ENCODE data around the gene COX7B. TPM values are rescaled to one million over a fixed set of nuclear protein-coding genes. Genes with fewer than 3 reads are reported as not detected.

Gene COX7B
- total and polyA plus RNA-seq, 2 donors (not counting 3 experiments of a cell fraction or from before 2014, with no cell fraction given) = 229 to 743 TPM

GRCh38 chrX:77924320-77924859 lies 25.1 kb downstream of the COX7B start:
- no peak overlapping the region for H3K4me2 ChIP-seq (ENCODE audit: insufficient read depth, low read length)
- CTCF ChIA-PET = no interaction called here
- intact Hi-C loops (cut with micrococcal nuclease) = no loop called here
- BruUV-seq (replicated peaks) = no TSS peak
- no peaks in the 10 kb centered on the region for H4K20me1 ChIP-seq (replicated peaks; ENCODE audit: control insufficient read depth, extremely low read depth, insufficient read depth, low read length)
- H3K36me3 ChIP-seq (ENCODE audit: control insufficient read depth in 2 of 2, extremely low read depth in 1 of 2, insufficient read depth in 2 of 2, low read length in 2 of 2) = no peaks in the 10 kb centered on the region
- H3K79me2 ChIP-seq (ENCODE audit: control insufficient read depth, insufficient read depth, low read length) = no peaks in the 10 kb centered on the region
- no peaks in the 10 kb centered on the region for H3K27me3 ChIP-seq (ENCODE audit: control insufficient read depth in 2 of 2, insufficient read depth in 2 of 2, low read length in 2 of 2)
- FAIRE-seq (no peak), DNase-seq (ENCODE audit: low read depth, low spot score) (no peak)
- H3K9me1 ChIP-seq (replicated peaks; ENCODE audit: control insufficient read depth, extremely low read depth, insufficient read depth, low read length) = no peaks in the 10 kb centered on the region
- POLR2A ChIA-PET = no interaction called here
- TF ChIP-seq GATA2 (IDR thresholded peaks at IDR 0.05; ENCODE audit: insufficient read depth, insufficient read length, low read depth, low read length) (no peak), EZH2 (IDR thresholded peaks at IDR 0.05; ENCODE audit: borderline replicate concordance, low read depth, low read length, severe bottlenecking) (no peak), MYC (IDR thresholded peaks at IDR 0.05; ENCODE audit: low read depth, low read length) (no peak), POLR2AphosphoS5 (IDR thresholded peaks at IDR 0.05; ENCODE audit: insufficient read depth, low read depth, low read length) (no peak), JUN (IDR thresholded peaks at IDR 0.05; ENCODE audit: borderline replicate concordance, insufficient read depth, insufficient read length, low read depth) (no peak), CTCF (IDR thresholded peaks at IDR 0.05; ENCODE audit: extremely low read depth in 1 of 2, insufficient read depth in 1 of 2, low read depth in 1 of 2, low read length in 2 of 2) (no peak), FOS (IDR thresholded peaks at IDR 0.05; ENCODE audit: borderline replicate concordance, insufficient read depth, low read length) (no peak), MAX (IDR thresholded peaks at IDR 0.05; ENCODE audit: insufficient read depth, insufficient read length) (no peak), POLR2A (IDR thresholded peaks at IDR 0.05; ENCODE audit: low read depth, low read length) (no peak)
- H3K4me1 ChIP-seq (ENCODE audit: control insufficient read depth, extremely low read depth, insufficient read depth, low read length) = no peaks in the 10 kb centered on the region
- H3K9me3 ChIP-seq (replicated peaks; ENCODE audit: control insufficient read depth, insufficient read depth, low read length) = no peaks in the 10 kb centered on the region
- no peak overlapping the region for H3K9ac ChIP-seq (replicated peaks; ENCODE audit: extremely low read depth, insufficient read depth, low read length)
- dilution Hi-C loops (cut with MboI; ENCODE audit: extremely low pct_ligation_motif_present, low sequenced_read_pairs) = no loop called here
- no peak overlapping the region for H2AFZ ChIP-seq (ENCODE audit: low read depth, low read length)
- no peak overlapping the region for H3K27ac ChIP-seq (ENCODE audit: insufficient read depth, low read depth, low read length)
- no peak overlapping the region for H3K4me3 ChIP-seq (replicated peaks in 1 of 3; ENCODE audit: insufficient read depth in 1 of 3, low read depth in 1 of 3, low read length in 3 of 3)

All from endothelial cell of umbilical vein (primary cell).